Measurements from ENCODE around the gene CRBN.

- no peak for TF ChIP-seq CTCF (IDR thresholded peaks at IDR 0.05)
- TF ChIP-seq POLR2A (IDR thresholded peaks at IDR 0.05) = no peak
Measured at GRCh38 chr3:3184876-3185275, 5.4 kb upstream of the CRBN start.
